Calu3 (cell line): ENCODE data around the gene IGSF8. TPM values are rescaled to one million over a fixed set of nuclear protein-coding genes. Genes with fewer than 3 reads are reported as not detected.

ENCODE experiments used
- BruUV-seq: library from RNA; stranded (reverse); fragments of 400-500 nt; replicated peaks from 2 replicates; lab custom pipeline; 2021; lab: Mats Ljungman, UMichigan
- CTCF ChIA-PET: fragments of 300-600 bp; sonication (Branson Sonifier 250); formaldehyde crosslinking; loops from one replicate; lab custom pipeline; 2022; ENCODE audit warnings: antibody characterized with exemption; lab: Charles Lee
- DNase-seq: peaks from one replicate; pipeline ENCODE4 v3.0.0; 2022
- H3K27ac Mint-ChIP-seq: one replicate; pipeline ENCODE4 v1.8.0; 2022; ENCODE audit warnings: mixed read lengths; ENCODE audit not compliant: unreplicated experiment
- H3K27me3 Mint-ChIP-seq: one replicate; pipeline ENCODE4 v1.8.0; 2022; ENCODE audit warnings: mixed read lengths; ENCODE audit not compliant: unreplicated experiment
- H3K36me3 Mint-ChIP-seq: one replicate; pipeline ENCODE4 v1.8.0; 2022; ENCODE audit warnings: mild to moderate bottlenecking, moderate library complexity, mixed read lengths; ENCODE audit not compliant: insufficient read depth, unreplicated experiment
- H3K4me1 Mint-ChIP-seq: one replicate; pipeline ENCODE4 v1.8.0; 2022; ENCODE audit warnings: mild to moderate bottlenecking, low read depth, mixed read lengths; ENCODE audit not compliant: unreplicated experiment
- H3K4me3 Mint-ChIP-seq: one replicate; pipeline ENCODE4 v1.8.0; 2022; ENCODE audit warnings: mild to moderate bottlenecking, low read depth, moderate library complexity, mixed read lengths; ENCODE audit not compliant: unreplicated experiment
- H3K9me3 Mint-ChIP-seq: one replicate; pipeline ENCODE4 v1.8.0; 2022; ENCODE audit warnings: low read depth, mixed read lengths; ENCODE audit not compliant: unreplicated experiment
- CTCF ChIP-seq: fragments of 200-600 bp; IDR thresholded peaks from one replicate; pipeline ENCODE4 v1.8.0; 2022; ENCODE audit warnings: antibody characterized with exemption; ENCODE audit not compliant: unreplicated experiment
- intact Hi-C: fragments of 100-400 bp; cut with micrococcal nuclease; formaldehyde crosslinking; loops from one replicate; pipeline ENCODE4 v1.10.0; 2022; ENCODE audit not compliant: unreplicated experiment
- total RNA-seq: library from RNA; stranded (reverse); gene quantifications from 2 replicates; pipeline ENCODE4 v1.2.3, GENCODE V29; 2022

The IGSF8 gene
- total RNA-seq, 1 experiment from 2014 or later = 31.6 TPM

- BruUV-seq = no TSS peak
- Mint-ChIP-seq H3K9me3 (no peaks in the 10 kb centered on the region), H3K27me3 (no peaks in the 10 kb centered on the region), H3K4me1 (peaks cover 27% of the 10 kb centered on the region), H3K36me3 (peaks cover 25% of the 10 kb centered on the region), H3K4me3 (no peak overlapping the region), H3K27ac (no peak overlapping the region)
- intact Hi-C loops = no loop called here
- no peak for TF ChIP-seq CTCF
- CTCF ChIA-PET = interaction anchor here (0.5 to 0.7 kb wide), 2 partner anchors 123 to 125 kb away, joined by 3 to 5 read pairs; no protein-coding TSS in a partner anchor
- no peak for DNase-seq
Measured at GRCh38 chr1:160096274-160097116, 1.9 kb downstream of the IGSF8 start.

GRCh38 chr1:160095382-160096105 lies 2.9 kb downstream of the IGSF8 start:
- peaks cover 20% of the 10 kb centered on the region for H3K4me1 Mint-ChIP-seq
- intact Hi-C loops = no loop called here
- no peak overlapping the region for H3K27ac Mint-ChIP-seq
- H3K4me3 Mint-ChIP-seq = no peak overlapping the region
- TF ChIP-seq CTCF = no peak
- CTCF ChIA-PET = interaction anchor here (0.5 kb wide), 1 partner anchor 126 kb away, joined by 5 read pairs; no protein-coding TSS in a partner anchor
- DNase-seq = no peak
- BruUV-seq = no TSS peak
- no peaks in the 10 kb centered on the region for H3K9me3 Mint-ChIP-seq
- no peaks in the 10 kb centered on the region for H3K27me3 Mint-ChIP-seq
- H3K36me3 Mint-ChIP-seq = peaks cover 25% of the 10 kb centered on the region

GRCh38 chr1:160094806-160095205 lies 3.6 kb downstream of the IGSF8 start:
- Mint-ChIP-seq H3K36me3 (peaks cover 24% of the 10 kb centered on the region), H3K4me1 (peaks cover 19% of the 10 kb centered on the region), H3K27ac (no peak overlapping the region), H3K27me3 (no peaks in the 10 kb centered on the region), H3K4me3 (no peak overlapping the region), H3K9me3 (no peaks in the 10 kb centered on the region)
- CTCF ChIA-PET = no interaction called here
- no peak for TF ChIP-seq CTCF
- BruUV-seq = no TSS peak
- no peak for DNase-seq
- intact Hi-C loops = no loop called here

- TF ChIP-seq CTCF = no peak
- DNase-seq = no peak
- Mint-ChIP-seq H3K4me3 (no peak overlapping the region), H3K27me3 (no peaks in the 10 kb centered on the region), H3K9me3 (no peaks in the 10 kb centered on the region), H3K36me3 (peaks cover 19% of the 10 kb centered on the region), H3K27ac (no peak overlapping the region), H3K4me1 (peaks cover 13% of the 10 kb centered on the region)
- intact Hi-C loops = no loop called here
- BruUV-seq = no TSS peak
- CTCF ChIA-PET = no interaction called here
Measured at GRCh38 chr1:160094291-160094625, 4.2 kb downstream of the IGSF8 start.
